Activated naive CD4-positive, alpha-beta T cell treated with anti-CD3 and anti-CD28 coated beads, Interleukin-2, amount 10 ng/mL, durations not matched to agents 7 days and 5 days (primary cell): ENCODE measurements around the gene KIAA2012.

Source experiments
- CTCF ChIA-PET: fragments of 350-600 bp; sonication (Branson Sonifier 250); formaldehyde crosslinking; loops from one replicate; lab custom pipeline; 2021; ENCODE audit warnings: antibody characterized with exemption; lab: Charles Lee
- DNase-seq: peaks from one replicate; pipeline ENCODE4 v3.0.0-alpha.2; 2020
- H3K27ac Mint-ChIP-seq: one replicate; pipeline ENCODE4 v1.8.0; 2021; ENCODE audit warnings: mild to moderate bottlenecking, moderate library complexity, mixed read lengths
- H3K27me3 Mint-ChIP-seq: one replicate; pipeline ENCODE4 v1.8.0; 2021; ENCODE audit warnings: mild to moderate bottlenecking, mixed read lengths
- H3K36me3 Mint-ChIP-seq: one replicate; pipeline ENCODE4 v1.8.0; 2021; ENCODE audit warnings: mixed read lengths
- H3K4me1 Mint-ChIP-seq: one replicate; pipeline ENCODE4 v1.8.0; 2021; ENCODE audit warnings: mixed read lengths
- H3K4me3 Mint-ChIP-seq: one replicate; pipeline ENCODE4 v1.8.0; 2021; ENCODE audit warnings: mild to moderate bottlenecking, moderate library complexity, mixed read lengths
- H3K9me3 Mint-ChIP-seq: one replicate; pipeline ENCODE4 v1.8.0; 2021; ENCODE audit warnings: mixed read lengths

The KIAA2012 gene

DNA sequence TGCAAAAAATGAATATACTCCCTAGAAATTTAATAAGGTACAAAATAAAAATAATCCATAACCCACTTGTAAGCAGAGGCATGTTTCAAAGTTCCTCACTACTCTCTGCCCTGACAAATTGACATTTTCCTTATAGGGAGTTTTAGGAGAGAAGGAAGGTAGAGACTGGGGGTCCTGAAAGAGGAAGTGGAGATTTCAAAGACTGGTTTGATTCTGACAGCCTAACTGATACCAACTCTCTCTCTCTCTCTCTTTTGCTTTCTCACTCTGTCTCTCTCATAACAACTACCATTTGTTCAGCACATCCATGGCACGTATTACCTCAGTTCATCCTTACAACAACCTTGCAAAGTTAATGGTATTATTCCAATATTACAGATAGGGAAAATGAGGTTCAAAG, 20.8 kb upstream of the KIAA2012 start:
- no peak for DNase-seq
- no peaks in the 10 kb centered on the region for H3K9me3 Mint-ChIP-seq
- CTCF ChIA-PET, result no interaction called here

GRCh38 chr2:202054679-202055078, 18.4 kb upstream of the KIAA2012 start:
- H3K4me3 Mint-ChIP-seq, result no peak overlapping the region
- H3K36me3 Mint-ChIP-seq, result no peaks in the 10 kb centered on the region
- H3K27ac Mint-ChIP-seq, result no peak overlapping the region
- CTCF ChIA-PET, result no interaction called here
- peaks cover 52% of the 10 kb centered on the region for H3K27me3 Mint-ChIP-seq
- H3K4me1 Mint-ChIP-seq, result no peaks in the 10 kb centered on the region
- DNase-seq, result no peak
- no peaks in the 10 kb centered on the region for H3K9me3 Mint-ChIP-seq

More for the DNA sequence above, 20.8 kb upstream of the KIAA2012 start:
- Mint-ChIP-seq H3K36me3 (no peaks in the 10 kb centered on the region), H3K4me3 (no peak overlapping the region), H3K27me3 (peaks cover 48% of the 10 kb centered on the region), H3K4me1 (no peaks in the 10 kb centered on the region), H3K27ac (no peak overlapping the region)

DNA sequence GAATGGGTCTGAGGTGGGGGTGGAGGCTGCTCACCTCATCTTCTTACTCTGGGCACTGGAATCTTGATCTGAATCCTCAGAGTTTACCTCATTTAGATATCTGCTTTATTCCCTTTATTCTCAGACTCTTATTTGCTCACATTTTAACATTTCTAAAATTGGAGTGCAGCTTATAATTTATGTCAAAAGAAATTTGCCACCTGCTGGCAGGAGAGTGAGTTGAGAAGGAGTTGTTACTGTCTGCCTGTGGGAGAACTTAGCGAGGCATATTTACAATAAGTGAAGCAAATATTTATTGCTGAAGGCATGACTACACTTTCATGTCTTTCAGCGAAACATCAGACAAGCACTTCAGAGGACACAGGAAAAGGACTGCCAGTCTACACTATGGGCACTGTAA, 16.4 kb upstream of the KIAA2012 start:
- no peak for DNase-seq
- Mint-ChIP-seq H3K4me1 (no peaks in the 10 kb centered on the region), H3K9me3 (no peaks in the 10 kb centered on the region), H3K27me3 (peaks cover 50% of the 10 kb centered on the region), H3K27ac (no peak overlapping the region), H3K36me3 (no peaks in the 10 kb centered on the region), H3K4me3 (no peak overlapping the region)
- CTCF ChIA-PET, result interaction anchor here (2.0 kb wide), 1 partner anchor 196 kb away, joined by 5 read pairs; no protein-coding TSS in a partner anchor

- CTCF ChIA-PET, result no interaction called here
- Mint-ChIP-seq H3K27ac (no peak overlapping the region), H3K27me3 (peaks cover 40% of the 10 kb centered on the region), H3K4me3 (no peak overlapping the region), H3K36me3 (no peaks in the 10 kb centered on the region), H3K4me1 (no peaks in the 10 kb centered on the region), H3K9me3 (no peaks in the 10 kb centered on the region)
- DNase-seq, result no peak
Measured at GRCh38 chr2:202060218-202060617, 12.8 kb upstream of the KIAA2012 start.

GRCh38 chr2:202061695-202062094, 11.4 kb upstream of the KIAA2012 start:
- peaks cover 33% of the 10 kb centered on the region for H3K27me3 Mint-ChIP-seq
- no peaks in the 10 kb centered on the region for H3K4me1 Mint-ChIP-seq
- DNase-seq, result no peak
- CTCF ChIA-PET, result no interaction called here
- no peaks in the 10 kb centered on the region for H3K36me3 Mint-ChIP-seq
- H3K27ac Mint-ChIP-seq, result no peak overlapping the region
- H3K9me3 Mint-ChIP-seq, result no peaks in the 10 kb centered on the region
- H3K4me3 Mint-ChIP-seq, result no peak overlapping the region

DNA sequence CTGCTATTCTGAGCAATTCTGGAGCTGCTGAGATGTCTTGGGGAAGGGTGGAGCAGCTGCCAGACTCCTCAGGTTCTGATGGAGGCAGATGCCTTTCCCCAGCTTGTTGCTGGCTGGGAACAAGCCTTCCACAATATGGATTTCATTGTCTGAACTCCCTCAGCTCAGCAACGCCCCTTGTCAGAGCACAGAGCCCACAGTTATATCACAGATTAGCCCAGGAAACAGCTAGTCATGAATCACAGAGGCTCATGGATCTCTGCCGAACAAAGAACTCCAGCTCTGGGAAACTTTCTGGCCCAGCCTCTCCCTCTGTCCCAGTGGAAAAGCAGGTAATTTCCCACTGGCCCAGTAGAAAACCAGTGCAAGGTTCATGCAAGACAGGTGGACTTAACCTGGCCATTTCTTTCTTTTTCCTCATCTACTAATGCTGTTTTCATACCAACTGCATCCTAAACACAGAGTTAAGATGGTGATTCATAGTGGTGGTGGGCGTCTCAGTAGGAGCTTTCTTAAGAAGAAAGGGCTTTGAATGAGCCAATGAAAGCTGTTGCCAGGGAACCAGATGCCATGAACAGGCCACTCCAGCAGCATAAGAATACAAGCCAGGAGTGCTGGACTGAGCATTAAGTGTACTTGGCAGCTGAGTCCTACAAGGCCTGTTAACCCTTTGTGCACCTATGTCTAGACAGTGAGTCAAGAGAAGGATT, 8.7 kb upstream of the KIAA2012 start:
- no peaks in the 10 kb centered on the region for H3K36me3 Mint-ChIP-seq
- H3K27me3 Mint-ChIP-seq, result peaks cover 21% of the 10 kb centered on the region
- no peak overlapping the region for H3K27ac Mint-ChIP-seq
- no peaks in the 10 kb centered on the region for H3K4me1 Mint-ChIP-seq
- DNase-seq, result no peak
- H3K9me3 Mint-ChIP-seq, result no peaks in the 10 kb centered on the region
- CTCF ChIA-PET, result interaction anchor here (0.6 to 0.9 kb wide), 2 partner anchors 18 to 23 kb away, joined by 3 to 5 read pairs; no protein-coding TSS in a partner anchor
- H3K4me3 Mint-ChIP-seq, result no peak overlapping the region

DNA sequence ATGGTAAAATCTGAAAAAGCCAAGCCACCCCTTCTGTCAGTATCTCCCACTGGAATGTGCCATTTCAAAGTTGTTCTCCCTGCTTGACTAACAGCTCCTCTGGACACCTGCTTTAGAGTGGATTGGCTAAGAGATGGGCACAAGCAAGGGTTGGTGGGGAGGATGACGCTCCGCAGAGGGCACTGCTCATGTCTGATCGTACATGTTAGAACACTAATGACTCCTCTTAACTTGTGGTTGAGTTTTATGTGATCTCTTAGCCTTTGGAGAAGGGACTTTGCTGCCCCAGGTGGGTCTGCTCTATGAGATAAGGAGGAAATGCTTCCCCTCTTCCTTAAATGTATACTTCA, 8.2 kb upstream of the KIAA2012 start:
- no peaks in the 10 kb centered on the region for H3K36me3 Mint-ChIP-seq
- no peaks in the 10 kb centered on the region for H3K9me3 Mint-ChIP-seq
- CTCF ChIA-PET, result no interaction called here
- peaks cover 18% of the 10 kb centered on the region for H3K27me3 Mint-ChIP-seq
- DNase-seq, result no peak
- no peak overlapping the region for H3K27ac Mint-ChIP-seq
- no peaks in the 10 kb centered on the region for H3K4me1 Mint-ChIP-seq
- H3K4me3 Mint-ChIP-seq, result no peak overlapping the region

DNA sequence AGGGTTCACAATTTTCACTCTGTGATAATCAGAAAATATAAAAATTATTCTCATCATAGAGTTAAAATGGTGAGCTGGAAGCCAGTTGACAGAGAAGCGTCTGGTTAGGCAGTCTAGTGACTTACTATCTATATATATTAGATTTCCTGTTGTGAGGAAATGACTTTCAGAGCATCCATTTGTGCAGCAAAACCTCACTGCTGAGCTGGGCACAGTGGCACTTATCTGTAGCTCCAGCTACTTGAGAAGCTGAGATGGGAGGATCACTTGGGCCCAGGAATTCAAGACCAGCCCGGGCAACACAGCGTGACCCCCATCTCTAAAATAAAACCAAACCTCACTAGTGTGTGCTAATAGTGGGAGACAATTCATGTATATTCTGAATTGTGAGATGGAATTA, 7.2 kb upstream of the KIAA2012 start:
- H3K9me3 Mint-ChIP-seq, result no peaks in the 10 kb centered on the region
- H3K4me3 Mint-ChIP-seq, result no peak overlapping the region
- no peak overlapping the region for H3K27ac Mint-ChIP-seq
- CTCF ChIA-PET, result no interaction called here
- peaks cover 22% of the 10 kb centered on the region for H3K27me3 Mint-ChIP-seq
- no peaks in the 10 kb centered on the region for H3K36me3 Mint-ChIP-seq
- H3K4me1 Mint-ChIP-seq, result no peaks in the 10 kb centered on the region
- no peak for DNase-seq

- CTCF ChIA-PET, result no interaction called here
- Mint-ChIP-seq H3K4me3 (no peak overlapping the region), H3K27ac (no peak overlapping the region), H3K4me1 (no peaks in the 10 kb centered on the region), H3K9me3 (no peaks in the 10 kb centered on the region), H3K27me3 (peaks cover 22% of the 10 kb centered on the region), H3K36me3 (no peaks in the 10 kb centered on the region)
- no peak for DNase-seq
Measured at GRCh38 chr2:202066875-202067274, 6.2 kb upstream of the KIAA2012 start.

- H3K36me3 Mint-ChIP-seq, result no peaks in the 10 kb centered on the region
- CTCF ChIA-PET, result no interaction called here
Measured at GRCh38 chr2:202067589-202067988, 5.5 kb upstream of the KIAA2012 start.

DNA sequence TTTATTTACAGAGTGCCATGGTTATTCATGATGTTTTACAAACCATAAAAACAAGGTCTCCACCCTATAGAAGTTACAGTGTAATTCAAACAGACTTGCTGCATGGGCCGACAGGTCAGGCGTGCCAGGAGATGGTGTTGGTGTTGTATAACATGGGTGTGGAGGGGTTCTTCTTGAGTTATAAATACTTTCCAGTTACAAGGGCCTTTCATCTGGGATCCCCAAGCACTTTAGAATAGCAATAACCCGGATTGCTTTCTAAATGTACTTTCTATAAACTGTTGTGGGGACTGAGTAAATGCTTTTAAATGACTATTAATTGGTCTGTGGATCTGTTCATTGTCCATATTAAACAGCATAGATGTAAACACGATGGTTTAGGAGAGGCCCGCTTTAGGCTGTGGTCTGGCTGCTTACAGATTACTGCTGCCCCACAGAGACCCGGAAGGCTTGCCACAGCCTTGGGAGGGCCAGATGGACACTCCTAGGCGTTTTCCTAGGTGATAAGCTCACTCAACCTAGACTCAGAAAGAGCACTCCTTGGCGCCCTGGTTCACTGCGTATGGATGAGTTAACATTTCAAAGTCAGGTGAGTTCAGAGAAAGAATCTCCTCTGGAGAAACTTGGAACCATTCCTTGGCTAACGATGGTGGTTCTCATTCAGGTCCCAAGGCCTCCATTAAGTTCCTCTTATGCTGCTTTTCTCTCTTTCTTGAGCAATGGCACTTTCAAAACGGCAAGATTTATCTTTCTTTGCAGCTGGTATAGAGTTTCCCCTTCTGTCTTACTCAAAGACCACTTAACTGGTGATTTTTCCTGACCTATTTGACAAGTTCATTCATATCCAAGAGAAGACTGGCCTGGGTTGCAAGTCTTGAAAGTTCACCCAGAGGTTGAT, 3.6 kb upstream of the KIAA2012 start:
- Mint-ChIP-seq H3K4me3 (no peak overlapping the region), H3K27me3 (peaks cover 23% of the 10 kb centered on the region), H3K27ac (no peak overlapping the region), H3K4me1 (no peaks in the 10 kb centered on the region), H3K9me3 (no peaks in the 10 kb centered on the region), H3K36me3 (no peaks in the 10 kb centered on the region)
- no peak for DNase-seq
- CTCF ChIA-PET, result no interaction called here

More at GRCh38 chr2:202067589-202067988, 5.5 kb upstream of the KIAA2012 start:
- DNase-seq, result no peak
- Mint-ChIP-seq H3K4me3 (no peak overlapping the region), H3K9me3 (no peaks in the 10 kb centered on the region), H3K27ac (no peak overlapping the region), H3K4me1 (no peaks in the 10 kb centered on the region), H3K27me3 (peaks cover 22% of the 10 kb centered on the region)

GRCh38 chr2:202071107-202071506, 1.9 kb upstream of the KIAA2012 start:
- Mint-ChIP-seq H3K36me3 (no peaks in the 10 kb centered on the region), H3K4me3 (no peak overlapping the region), H3K27ac (no peak overlapping the region), H3K9me3 (no peaks in the 10 kb centered on the region), H3K4me1 (no peaks in the 10 kb centered on the region), H3K27me3 (peaks cover 17% of the 10 kb centered on the region)
- DNase-seq, result no peak
- CTCF ChIA-PET, result no interaction called here

- Mint-ChIP-seq H3K4me3 (no peak overlapping the region), H3K36me3 (no peaks in the 10 kb centered on the region), H3K27ac (no peak overlapping the region), H3K27me3 (peaks cover 17% of the 10 kb centered on the region), H3K4me1 (no peaks in the 10 kb centered on the region), H3K9me3 (no peaks in the 10 kb centered on the region)
- CTCF ChIA-PET, result interaction anchor here (1.8 kb wide), 1 partner anchor 212 kb away, joined by 6 read pairs; no protein-coding TSS in a partner anchor
- DNase-seq, result no peak
Measured at GRCh38 chr2:202072226-202072625, 829 bp upstream of the KIAA2012 start.

DNA sequence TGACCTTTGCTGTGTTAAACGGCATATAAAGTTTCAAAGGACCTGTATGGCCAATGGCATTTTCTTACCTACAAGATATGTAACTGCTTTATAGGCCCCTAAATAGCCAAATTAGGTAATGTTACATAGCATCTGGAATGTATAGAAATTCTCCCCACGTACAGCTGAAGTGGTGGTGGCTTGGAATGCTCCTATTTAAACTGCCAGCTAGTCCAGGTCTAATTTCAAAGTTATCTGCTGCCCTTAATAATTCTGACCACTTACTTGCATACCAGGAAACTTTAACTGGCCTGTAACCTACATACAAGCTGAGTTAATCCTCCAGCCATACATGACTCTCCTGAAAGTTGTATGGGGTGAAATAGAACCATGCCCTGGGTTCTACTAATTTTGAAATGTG, 1.3 kb downstream of the KIAA2012 start:
- H3K4me1 Mint-ChIP-seq, result no peaks in the 10 kb centered on the region
- no peaks in the 10 kb centered on the region for H3K9me3 Mint-ChIP-seq
- no peaks in the 10 kb centered on the region for H3K36me3 Mint-ChIP-seq

More for the DNA sequence above, 1.3 kb downstream of the KIAA2012 start:
- Mint-ChIP-seq H3K27me3 (peaks cover 17% of the 10 kb centered on the region), H3K4me3 (no peak overlapping the region), H3K27ac (no peak overlapping the region)
- DNase-seq, result no peak
- CTCF ChIA-PET, result interaction anchor here (0.6 kb wide), 1 partner anchor 892 kb away, joined by 3 read pairs; no protein-coding TSS in a partner anchor
